HG02870 (cell line): ENCODE measurements around the gene ZNF280B.

Source experiments
- ATAC-seq: cut with Tn5 transposase; IDR thresholded peaks from one replicate; pipeline ENCODE4 v1.9.1; 2021; ENCODE audit warnings: mild to moderate bottlenecking, moderate library complexity; ENCODE audit not compliant: unreplicated experiment

ZNF280B gene

DNA sequence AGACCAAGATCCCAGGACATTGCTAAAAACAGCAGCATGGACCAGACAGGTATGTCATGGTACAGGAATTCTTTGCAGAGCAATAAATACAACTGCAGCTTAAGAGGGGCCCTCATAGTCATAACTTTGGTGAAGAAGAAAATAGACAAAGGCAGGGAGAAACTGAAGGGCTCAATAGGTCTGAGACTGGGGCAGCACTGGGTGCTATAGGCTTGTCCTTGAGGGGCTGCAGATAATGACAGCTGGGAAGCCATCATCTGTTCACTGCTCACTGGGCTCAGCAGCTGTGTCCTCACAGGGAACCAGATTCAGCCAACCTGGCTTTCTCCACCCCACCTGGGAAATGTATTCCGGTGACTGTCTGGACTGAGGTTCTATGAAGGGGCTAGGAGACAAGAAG, 68.4 kb downstream of the ZNF280B start:
- ATAC-seq, result no peak
